Measurements from ENCODE around the gene DYRK3. TPM values are rescaled to one million over a fixed set of nuclear protein-coding genes. Genes with fewer than 3 reads are reported as not detected.

DYRK3 gene
- total and polyA plus RNA-seq, 10 of the 15 experiments (the other 5 are each of a cell fraction or from before 2014, with no cell fraction given), result 1.6 to 12.9 (median 10.3) TPM

DNA sequence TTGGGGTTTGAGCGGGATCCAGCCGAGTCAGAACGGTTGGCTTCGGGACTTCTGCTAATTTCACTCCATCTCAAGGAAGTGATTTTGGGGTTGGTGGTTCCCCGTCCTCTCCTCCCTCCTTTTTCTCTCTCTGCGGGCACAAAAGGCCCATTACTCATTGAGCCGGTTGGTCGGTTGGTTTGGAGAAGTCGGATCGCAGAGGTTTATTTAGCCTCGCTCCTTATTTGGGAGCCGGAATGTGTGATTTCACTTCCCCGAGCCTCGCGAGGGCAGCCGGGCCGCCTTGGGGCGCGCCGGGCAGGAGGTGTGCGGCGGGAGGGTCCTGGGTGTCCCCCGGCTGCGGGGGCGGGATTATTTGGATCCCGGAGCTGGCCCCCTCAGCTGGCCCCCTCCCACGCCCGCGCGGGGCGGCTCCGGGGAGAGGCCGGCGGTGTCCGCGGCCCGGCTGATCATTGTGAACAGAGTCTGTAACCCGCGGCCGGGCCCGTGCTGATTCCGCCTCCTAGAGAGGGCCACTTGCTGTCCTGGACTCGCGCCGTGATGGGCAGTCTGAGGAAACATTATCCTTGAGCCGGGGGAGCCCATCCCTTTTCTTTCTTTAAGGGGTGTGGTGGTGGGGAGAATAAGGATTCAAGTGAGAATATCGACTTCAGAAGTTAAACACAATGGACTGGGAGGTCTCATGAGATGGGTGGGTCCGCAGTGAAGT lies 50.6 kb downstream of the DYRK3 start (continued):
- TF ChIP-seq, protein P1, sequence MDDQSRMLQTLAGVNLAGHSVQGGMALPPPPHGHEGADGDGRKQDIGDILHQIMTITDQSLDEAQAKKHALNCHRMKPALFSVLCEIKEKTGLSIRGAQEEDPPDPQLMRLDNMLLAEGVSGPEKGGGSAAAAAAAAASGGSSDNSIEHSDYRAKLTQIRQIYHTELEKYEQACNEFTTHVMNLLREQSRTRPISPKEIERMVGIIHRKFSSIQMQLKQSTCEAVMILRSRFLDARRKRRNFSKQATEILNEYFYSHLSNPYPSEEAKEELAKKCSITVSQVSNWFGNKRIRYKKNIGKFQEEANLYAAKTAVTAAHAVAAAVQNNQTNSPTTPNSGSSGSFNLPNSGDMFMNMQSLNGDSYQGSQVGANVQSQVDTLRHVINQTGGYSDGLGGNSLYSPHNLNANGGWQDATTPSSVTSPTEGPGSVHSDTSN (IDR thresholded peaks at IDR 0.05; ENCODE audit: insufficient replicate concordance, low read depth, low read length), result no peak
- TF ChIP-seq RUNX3 (IDR thresholded peaks at IDR 0.05; ENCODE audit: low read length) (peak; percentile 51), LARP7 (IDR thresholded peaks at IDR 0.05) (peak; percentile 45; the same call in 1 of the 2 replicates), STAT1 (conservative IDR thresholded peaks at IDR 0.05) (no peak), HDAC6 (IDR thresholded peaks at IDR 0.05; ENCODE audit: unreplicated experiment) (no peak), HDGF (IDR thresholded peaks at IDR 0.05) (no peak), IRF4 (IDR thresholded peaks at IDR 0.05; ENCODE audit: low read depth, low read length) (no peak), BHLHE40 (IDR thresholded peaks at IDR 0.05; ENCODE audit: borderline replicate concordance in 1 of 2, low read depth in 2 of 2, low read length in 1 of 2) (peak in 1 of 2 experiments; percentile 12; a peak in 1 of 4 replicates), MTA3 (IDR thresholded peaks at IDR 0.05; ENCODE audit: borderline replicate concordance, low read length) (no peak), SMC3 (IDR thresholded peaks at IDR 0.05; ENCODE audit: borderline replicate concordance, low read length) (no peak), NBN (IDR thresholded peaks at IDR 0.05) (no peak; the same call in 1 of the 2 replicates), SPI1 (IDR thresholded peaks at IDR 0.05; ENCODE audit: borderline replicate concordance, insufficient read depth, low read depth, low read length) (peak; percentile 29; the same call in 1 of the 2 replicates)
- TF ChIP-seq, protein P2, sequence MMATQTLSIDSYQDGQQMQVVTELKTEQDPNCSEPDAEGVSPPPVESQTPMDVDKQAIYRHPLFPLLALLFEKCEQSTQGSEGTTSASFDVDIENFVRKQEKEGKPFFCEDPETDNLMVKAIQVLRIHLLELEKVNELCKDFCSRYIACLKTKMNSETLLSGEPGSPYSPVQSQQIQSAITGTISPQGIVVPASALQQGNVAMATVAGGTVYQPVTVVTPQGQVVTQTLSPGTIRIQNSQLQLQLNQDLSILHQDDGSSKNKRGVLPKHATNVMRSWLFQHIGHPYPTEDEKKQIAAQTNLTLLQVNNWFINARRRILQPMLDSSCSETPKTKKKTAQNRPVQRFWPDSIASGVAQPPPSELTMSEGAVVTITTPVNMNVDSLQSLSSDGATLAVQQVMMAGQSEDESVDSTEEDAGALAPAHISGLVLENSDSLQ (IDR thresholded peaks at IDR 0.05), result 0 out of 2 replicates have a peak, but pooled peaks have one; percentile 21
- TF ChIP-seq, protein P3, sequence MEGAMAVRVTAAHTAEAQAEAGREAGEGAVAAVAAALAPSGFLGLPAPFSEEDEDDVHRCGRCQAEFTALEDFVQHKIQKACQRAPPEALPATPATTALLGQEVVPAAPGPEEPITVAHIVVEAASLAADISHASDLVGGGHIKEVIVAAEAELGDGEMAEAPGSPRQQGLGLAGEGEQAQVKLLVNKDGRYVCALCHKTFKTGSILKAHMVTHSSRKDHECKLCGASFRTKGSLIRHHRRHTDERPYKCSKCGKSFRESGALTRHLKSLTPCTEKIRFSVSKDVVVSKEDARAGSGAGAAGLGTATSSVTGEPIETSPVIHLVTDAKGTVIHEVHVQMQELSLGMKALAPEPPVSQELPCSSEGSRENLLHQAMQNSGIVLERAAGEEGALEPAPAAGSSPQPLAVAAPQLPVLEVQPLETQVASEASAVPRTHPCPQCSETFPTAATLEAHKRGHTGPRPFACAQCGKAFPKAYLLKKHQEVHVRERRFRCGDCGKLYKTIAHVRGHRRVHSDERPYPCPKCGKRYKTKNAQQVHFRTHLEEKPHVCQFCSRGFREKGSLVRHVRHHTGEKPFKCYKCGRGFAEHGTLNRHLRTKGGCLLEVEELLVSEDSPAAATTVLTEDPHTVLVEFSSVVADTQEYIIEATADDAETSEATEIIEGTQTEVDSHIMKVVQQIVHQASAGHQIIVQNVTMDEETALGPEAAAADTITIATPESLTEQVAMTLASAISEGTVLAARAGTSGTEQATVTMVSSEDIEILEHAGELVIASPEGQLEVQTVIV (IDR thresholded peaks at IDR 0.05; ENCODE audit: borderline replicate concordance, partially characterized antibody), result no peak
- TF ChIP-seq, protein P4, sequence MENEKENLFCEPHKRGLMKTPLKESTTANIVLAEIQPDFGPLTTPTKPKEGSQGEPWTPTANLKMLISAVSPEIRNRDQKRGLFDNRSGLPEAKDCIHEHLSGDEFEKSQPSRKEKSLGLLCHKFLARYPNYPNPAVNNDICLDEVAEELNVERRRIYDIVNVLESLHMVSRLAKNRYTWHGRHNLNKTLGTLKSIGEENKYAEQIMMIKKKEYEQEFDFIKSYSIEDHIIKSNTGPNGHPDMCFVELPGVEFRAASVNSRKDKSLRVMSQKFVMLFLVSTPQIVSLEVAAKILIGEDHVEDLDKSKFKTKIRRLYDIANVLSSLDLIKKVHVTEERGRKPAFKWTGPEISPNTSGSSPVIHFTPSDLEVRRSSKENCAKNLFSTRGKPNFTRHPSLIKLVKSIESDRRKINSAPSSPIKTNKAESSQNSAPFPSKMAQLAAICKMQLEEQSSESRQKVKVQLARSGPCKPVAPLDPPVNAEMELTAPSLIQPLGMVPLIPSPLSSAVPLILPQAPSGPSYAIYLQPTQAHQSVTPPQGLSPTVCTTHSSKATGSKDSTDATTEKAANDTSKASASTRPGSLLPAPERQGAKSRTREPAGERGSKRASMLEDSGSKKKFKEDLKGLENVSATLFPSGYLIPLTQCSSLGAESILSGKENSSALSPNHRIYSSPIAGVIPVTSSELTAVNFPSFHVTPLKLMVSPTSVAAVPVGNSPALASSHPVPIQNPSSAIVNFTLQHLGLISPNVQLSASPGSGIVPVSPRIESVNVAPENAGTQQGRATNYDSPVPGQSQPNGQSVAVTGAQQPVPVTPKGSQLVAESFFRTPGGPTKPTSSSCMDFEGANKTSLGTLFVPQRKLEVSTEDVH (IDR thresholded peaks at IDR 0.05; ENCODE audit: low read depth, partially characterized antibody), result no peak
- TF ChIP-seq, protein P5, sequence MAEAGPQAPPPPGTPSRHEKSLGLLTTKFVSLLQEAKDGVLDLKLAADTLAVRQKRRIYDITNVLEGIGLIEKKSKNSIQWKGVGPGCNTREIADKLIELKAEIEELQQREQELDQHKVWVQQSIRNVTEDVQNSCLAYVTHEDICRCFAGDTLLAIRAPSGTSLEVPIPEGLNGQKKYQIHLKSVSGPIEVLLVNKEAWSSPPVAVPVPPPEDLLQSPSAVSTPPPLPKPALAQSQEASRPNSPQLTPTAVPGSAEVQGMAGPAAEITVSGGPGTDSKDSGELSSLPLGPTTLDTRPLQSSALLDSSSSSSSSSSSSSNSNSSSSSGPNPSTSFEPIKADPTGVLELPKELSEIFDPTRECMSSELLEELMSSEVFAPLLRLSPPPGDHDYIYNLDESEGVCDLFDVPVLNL (IDR thresholded peaks at IDR 0.05; ENCODE audit: low read depth, low read length), result no peak
- TF ChIP-seq, protein P6, sequence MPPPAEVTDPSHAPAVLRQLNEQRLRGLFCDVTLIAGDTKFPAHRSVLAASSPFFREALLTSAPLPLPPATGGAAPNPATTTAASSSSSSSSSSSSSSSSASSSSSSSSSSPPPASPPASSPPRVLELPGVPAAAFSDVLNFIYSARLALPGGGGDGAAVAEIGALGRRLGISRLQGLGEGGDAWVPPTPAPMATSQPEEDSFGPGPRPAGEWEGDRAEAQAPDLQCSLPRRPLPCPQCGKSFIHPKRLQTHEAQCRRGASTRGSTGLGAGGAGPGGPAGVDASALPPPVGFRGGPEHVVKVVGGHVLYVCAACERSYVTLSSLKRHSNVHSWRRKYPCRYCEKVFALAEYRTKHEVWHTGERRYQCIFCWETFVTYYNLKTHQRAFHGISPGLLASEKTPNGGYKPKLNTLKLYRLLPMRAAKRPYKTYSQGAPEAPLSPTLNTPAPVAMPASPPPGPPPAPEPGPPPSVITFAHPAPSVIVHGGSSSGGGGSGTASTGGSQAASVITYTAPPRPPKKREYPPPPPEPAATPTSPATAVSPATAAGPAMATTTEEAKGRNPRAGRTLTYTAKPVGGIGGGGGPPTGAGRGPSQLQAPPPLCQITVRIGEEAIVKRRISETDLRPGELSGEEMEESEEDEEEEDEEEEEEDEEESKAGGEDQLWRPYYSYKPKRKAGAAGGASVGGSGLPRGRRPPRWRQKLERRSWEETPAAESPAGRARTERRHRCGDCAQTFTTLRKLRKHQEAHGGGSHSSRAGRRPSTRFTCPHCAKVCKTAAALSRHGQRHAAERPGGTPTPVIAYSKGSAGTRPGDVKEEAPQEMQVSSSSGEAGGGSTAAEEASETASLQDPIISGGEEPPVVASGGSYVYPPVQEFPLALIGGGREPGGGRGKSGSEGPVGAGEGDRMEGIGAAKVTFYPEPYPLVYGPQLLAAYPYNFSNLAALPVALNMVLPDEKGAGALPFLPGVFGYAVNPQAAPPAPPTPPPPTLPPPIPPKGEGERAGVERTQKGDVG (CRISPR knock-in tag; IDR thresholded peaks at IDR 0.05), result no peak
